Loucy (cell line): Measurements from ENCODE around the gene GGT7.

Experiments
- CTCF ChIP-seq: fragments of 200-600 bp; sonication (generic); conservative IDR thresholded peaks from 2 replicates; pipeline ENCODE4 v1.5.1; 2014; ENCODE audit warnings: mild to moderate bottlenecking, antibody characterized with exemption, low read length
- EZH2phosphoT487 ChIP-seq: fragments of 200-600 bp; IDR thresholded peaks from 2 replicates; pipeline ENCODE4 v1.6.1; 2018; ENCODE audit warnings: antibody characterized with exemption, mild to moderate bottlenecking, moderate library complexity, borderline replicate concordance

- TF ChIP-seq CTCF: no peak
- no peak for TF ChIP-seq EZH2phosphoT487
Observed at GRCh38 chr20:34884260-34884659, 11.6 kb upstream of the GGT7 start.
